ENCODE results near the gene FUBP1.
"Not testable (repeated sequence)": the region's sequence is repeated elsewhere in the genome, so short reads cannot be mapped to it uniquely, and the experiment has no call there.

Gene FUBP1

DNA sequence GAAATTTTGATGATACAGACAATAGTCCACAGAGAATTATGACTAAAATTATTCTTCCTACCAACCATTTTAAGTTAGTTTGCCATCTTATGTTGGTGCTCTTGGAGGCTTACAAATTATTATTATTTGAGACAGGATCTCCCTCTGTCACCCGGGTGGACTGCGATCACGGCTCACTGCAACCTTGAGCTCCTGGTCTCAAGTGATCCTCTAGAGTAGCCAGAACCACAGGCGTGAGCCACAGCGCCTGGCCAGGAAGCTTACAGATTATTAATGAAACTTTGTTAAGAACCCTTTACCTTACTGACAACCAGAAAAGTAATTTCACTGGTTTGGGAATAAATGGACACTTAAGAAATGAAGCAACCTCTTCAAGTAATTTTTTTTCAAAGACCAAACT lies 17.9 kb upstream of the FUBP1 start:
- Histone ChIP-seq H3K4me2 (no peak overlapping the region), H4K20me1 (no peaks in the 10 kb centered on the region; a peak in 1 of 22 replicates), H3K9me3 (replicated peaks in 1 of 11) (peaks cover 0 to 8% (median 5%) of the 10 kb centered on the region in 11 experiments; a peak in 5 of 22 replicates), H3K27me3 (no peaks in the 10 kb centered on the region), H3K27ac (no peak overlapping the region), H3K36me3 (peaks cover 26 to 54% (median 35%) of the 10 kb centered on the region in 11 experiments), H3K9ac (no peak overlapping the region), H3K4me3 (no peak overlapping the region), H3K4me1 (peaks cover 0 to 10% (median 3%) of the 10 kb centered on the region in 10 experiments; a peak in 3 of 20 replicates)
- TF ChIP-seq Cebpa-rat (IDR thresholded peaks at IDR 0.05): no peak

DNA sequence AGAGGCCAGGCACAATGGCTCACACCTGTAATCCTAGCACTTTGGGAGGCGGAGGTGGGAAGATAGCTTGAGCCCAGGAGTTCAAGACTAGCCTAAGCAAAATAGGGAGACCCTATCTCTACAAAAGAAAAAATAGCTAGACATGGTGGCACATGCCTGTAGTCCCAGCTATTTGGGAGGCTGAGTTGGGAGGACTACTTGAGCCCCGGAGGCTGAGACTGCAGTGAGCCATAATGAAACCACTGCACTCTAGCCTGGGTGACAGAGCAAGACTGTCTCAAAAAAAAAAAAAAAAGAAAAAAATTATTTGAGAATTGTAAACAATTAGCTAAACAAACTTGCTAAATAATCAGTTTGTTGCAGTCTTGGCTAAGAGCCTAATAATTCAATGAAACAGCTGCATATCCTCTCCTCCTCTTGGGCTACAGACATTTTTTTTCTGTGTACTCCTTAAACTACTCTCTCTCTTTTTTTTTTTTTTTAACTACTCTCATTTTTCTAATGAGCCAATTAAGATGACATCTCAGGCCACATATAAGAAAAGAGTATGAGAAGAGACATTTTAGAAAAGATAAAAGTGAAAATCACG lies 15.3 kb upstream of the FUBP1 start:
- H3K9me3 ChIP-seq (replicated peaks in 1 of 11): peaks cover 0 to 8% (median 5%) of the 10 kb centered on the region in 11 experiments; a peak in 5 of 22 replicates
- H3K27me3 ChIP-seq: no peaks in the 10 kb centered on the region
- peaks cover 33 to 74% (median 49%) of the 10 kb centered on the region in 11 experiments for H3K36me3 ChIP-seq
- H3K4me1 ChIP-seq: no peaks in the 10 kb centered on the region; a peak in 1 of 20 replicates
- H3K9ac ChIP-seq: no peak overlapping the region
- no peak overlapping the region for H3K4me2 ChIP-seq
- H4K20me1 ChIP-seq: peaks cover 0 to 7% (median 0%) of the 10 kb centered on the region in 11 experiments; a peak in 3 of 22 replicates
- H3K27ac ChIP-seq: no peak overlapping the region
- no peak overlapping the region for H3K4me3 ChIP-seq
- no peak for TF ChIP-seq Cebpa-rat (IDR thresholded peaks at IDR 0.05)

- Histone ChIP-seq H3K4me2 (no peak overlapping the region), H3K4me3 (no peak overlapping the region)
These were observed 12.8 kb upstream of the FUBP1 start for GRCh38 chr1:77991638-77992037.

DNA sequence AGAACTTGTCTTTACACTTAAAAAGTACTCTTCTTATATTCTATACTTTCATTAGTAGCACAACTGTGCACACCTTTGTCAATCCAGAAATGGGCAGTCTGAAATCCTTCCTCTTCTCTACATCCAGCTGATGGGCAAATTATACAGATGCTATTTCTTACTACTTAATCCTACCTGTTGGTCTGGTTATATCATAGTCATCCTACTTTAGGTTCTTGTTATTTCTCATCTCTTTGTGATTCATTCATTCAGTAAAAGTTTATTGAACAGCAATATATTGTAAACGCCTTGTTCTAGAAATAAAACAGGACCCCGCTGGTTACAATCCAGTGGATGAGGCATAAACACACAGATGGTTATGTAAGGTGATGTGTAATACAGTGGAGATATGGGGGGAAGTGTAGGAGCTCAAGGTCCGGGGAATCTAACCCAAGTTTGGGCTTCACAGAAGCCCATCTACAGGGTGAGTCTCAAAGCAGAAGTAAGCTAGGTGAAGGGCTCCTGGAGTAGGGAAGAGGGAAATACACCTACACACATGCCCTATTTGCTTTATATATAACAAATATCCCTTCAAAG lies 11.8 kb upstream of the FUBP1 start:
- no peak for TF ChIP-seq Cebpa-rat (IDR thresholded peaks at IDR 0.05)
- Histone ChIP-seq H3K4me1 (no peaks in the 10 kb centered on the region; a peak in 1 of 20 replicates), H3K27me3 (no peaks in the 10 kb centered on the region), H3K9me3 (replicated peaks in 1 of 11) (peaks cover 0 to 8% (median 5%) of the 10 kb centered on the region in 11 experiments; a peak in 5 of 22 replicates), H3K36me3 (peaks cover 32 to 60% (median 52%) of the 10 kb centered on the region in 11 experiments), H3K4me2 (no peak overlapping the region), H3K27ac (no peak overlapping the region), H3K9ac (no peak overlapping the region), H3K4me3 (no peak overlapping the region), H4K20me1 (peaks cover 0 to 8% (median 0%) of the 10 kb centered on the region in 11 experiments; a peak in 5 of 22 replicates)

More at GRCh38 chr1:77991638-77992037, 12.8 kb upstream of the FUBP1 start:
- Histone ChIP-seq H3K27me3 (no peaks in the 10 kb centered on the region), H3K36me3 (peaks cover 33 to 69% (median 56%) of the 10 kb centered on the region in 11 experiments), H3K27ac (no peak overlapping the region), H4K20me1 (peaks cover 0 to 7% (median 0%) of the 10 kb centered on the region in 11 experiments; a peak in 5 of 22 replicates), H3K9ac (no peak overlapping the region), H3K4me1 (no peaks in the 10 kb centered on the region; a peak in 1 of 20 replicates), H3K9me3 (replicated peaks in 1 of 11) (peaks cover 0 to 8% (median 5%) of the 10 kb centered on the region in 11 experiments; a peak in 5 of 22 replicates)
- no peak for TF ChIP-seq Cebpa-rat (IDR thresholded peaks at IDR 0.05)

GRCh38 chr1:77989744-77990143 lies 10.9 kb upstream of the FUBP1 start:
- Histone ChIP-seq H3K9me3 (replicated peaks in 1 of 11) (peaks cover 0 to 8% (median 5%) of the 10 kb centered on the region in 11 experiments; a peak in 5 of 22 replicates), H3K9ac (no peak overlapping the region), H3K27me3 (no peaks in the 10 kb centered on the region), H3K36me3 (peaks cover 25 to 57% (median 47%) of the 10 kb centered on the region in 11 experiments), H3K4me1 (no peaks in the 10 kb centered on the region; a peak in 1 of 20 replicates), H3K4me2 (no peak overlapping the region), H3K27ac (no peak overlapping the region), H4K20me1 (peaks cover 0 to 18% (median 0%) of the 10 kb centered on the region in 11 experiments; a peak in 5 of 22 replicates), H3K4me3 (no peak overlapping the region)
- no peak for TF ChIP-seq Cebpa-rat (IDR thresholded peaks at IDR 0.05)

- Histone ChIP-seq H3K4me2 (no peak overlapping the region), H3K36me3 (peaks cover 17 to 54% (median 43%) of the 10 kb centered on the region in 11 experiments), H3K4me1 (no peaks in the 10 kb centered on the region; a peak in 1 of 20 replicates), H3K4me3 (no peak overlapping the region), H3K9ac (no peak overlapping the region), H3K9me3 (replicated peaks in 1 of 11) (peaks cover 0 to 7% (median 3%) of the 10 kb centered on the region in 11 experiments; a peak in 4 of 22 replicates), H3K27ac (no peak overlapping the region), H3K27me3 (no peaks in the 10 kb centered on the region), H4K20me1 (peaks cover 0 to 18% (median 0%) of the 10 kb centered on the region in 11 experiments; a peak in 4 of 22 replicates)
- TF ChIP-seq Cebpa-rat (IDR thresholded peaks at IDR 0.05): no peak
These were observed 9.0 kb upstream of the FUBP1 start for GRCh38 chr1:77987919-77988318.

- no peak overlapping the region for H3K9ac ChIP-seq
- no peak for TF ChIP-seq Cebpa-rat (IDR thresholded peaks at IDR 0.05)
- H3K27ac ChIP-seq: no peak overlapping the region
- 0 out of 22 replicates have a peak, but pooled peaks cover 0 to 6% (median 0%) of the 10 kb centered on the region in 11 experiments for H3K9me3 ChIP-seq (replicated peaks in 1 of 11)
- no peak overlapping the region for H3K4me3 ChIP-seq
- no peak overlapping the region; a peak in 1 of 22 replicates for H3K4me2 ChIP-seq
- H3K4me1 ChIP-seq: 0 out of 20 replicates have a peak, but pooled peaks cover 0 to under 1% (median 0%) of the 10 kb centered on the region in 10 experiments
- H3K36me3 ChIP-seq: peaks cover 10 to 56% (median 44%) of the 10 kb centered on the region in 11 experiments; a peak in 19 of 22 replicates
- peaks cover 0 to 18% (median 0%) of the 10 kb centered on the region in 11 experiments; a peak in 4 of 22 replicates for H4K20me1 ChIP-seq
- H3K27me3 ChIP-seq: no peaks in the 10 kb centered on the region
These were observed 7.9 kb upstream of the FUBP1 start for GRCh38 chr1:77986810-77987209.

DNA sequence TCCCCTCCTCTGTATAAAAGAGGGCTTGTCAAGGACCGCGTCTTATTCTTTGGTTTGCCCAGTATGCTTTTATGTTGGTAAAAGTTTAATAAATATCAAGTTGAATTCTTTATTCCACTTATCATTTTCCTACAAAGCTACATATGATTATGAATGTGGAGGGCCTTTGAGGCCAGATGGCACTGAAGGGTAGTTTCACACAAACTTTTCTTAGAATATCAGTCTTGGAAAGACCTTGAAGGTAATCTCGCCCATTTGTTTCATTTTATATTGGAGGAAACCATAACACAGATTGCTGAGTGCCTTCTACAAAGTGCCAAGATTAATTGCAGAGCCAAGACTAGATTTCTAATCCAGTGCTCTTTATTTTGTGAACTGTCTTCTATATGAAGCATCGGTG lies 5.8 kb upstream of the FUBP1 start:
- Histone ChIP-seq H3K4me3 (no peak overlapping the region), H3K9ac (no peak overlapping the region), H4K20me1 (peaks cover 0 to 30% (median 2%) of the 10 kb centered on the region in 11 experiments; a peak in 5 of 22 replicates), H3K27ac (no peak overlapping the region), H3K27me3 (no peaks in the 10 kb centered on the region), H3K4me1 (peaks cover 10 to 19% (median 16%) of the 10 kb centered on the region in 10 experiments), H3K4me2 (no peak overlapping the region), H3K36me3 (peaks cover 3 to 46% (median 36%) of the 10 kb centered on the region in 11 experiments; a peak in 17 of 22 replicates), H3K9me3 (replicated peaks in 1 of 11) (0 out of 22 replicates have a peak, but pooled peaks cover 0 to 6% (median 0%) of the 10 kb centered on the region in 11 experiments)
- no peak for TF ChIP-seq Cebpa-rat (IDR thresholded peaks at IDR 0.05)

DNA sequence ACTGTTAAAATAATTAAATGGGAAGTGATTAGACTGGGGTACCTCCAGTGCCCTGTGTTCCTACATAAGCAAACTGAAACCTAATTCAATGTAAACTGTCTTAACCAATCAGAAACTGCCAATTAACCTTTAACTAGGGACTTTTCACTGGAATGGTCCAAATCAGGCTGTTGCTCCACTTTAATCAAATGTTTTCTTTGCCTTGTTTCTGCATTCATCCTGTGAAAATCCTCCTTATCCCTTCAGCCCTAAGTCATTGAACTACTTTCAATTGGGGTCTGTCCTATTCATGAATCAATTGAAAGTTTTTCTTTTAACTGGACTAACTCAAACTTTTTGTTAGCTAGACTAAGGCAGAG lies 5.1 kb upstream of the FUBP1 start:
- Histone ChIP-seq H3K9me3 (replicated peaks in 1 of 11) (0 out of 22 replicates have a peak, but pooled peaks cover 0 to 6% (median 0%) of the 10 kb centered on the region in 11 experiments), H3K4me1 (peaks cover 10 to 19% (median 16%) of the 10 kb centered on the region in 10 experiments), H3K27ac (no peak overlapping the region), H3K27me3 (no peaks in the 10 kb centered on the region), H3K9ac (no peak overlapping the region), H3K4me2 (no peak overlapping the region), H3K36me3 (peaks cover 3 to 46% (median 35%) of the 10 kb centered on the region in 11 experiments; a peak in 16 of 22 replicates), H4K20me1 (peaks cover 0 to 28% (median 2%) of the 10 kb centered on the region in 11 experiments; a peak in 5 of 22 replicates), H3K4me3 (no peak overlapping the region)
- no peak for TF ChIP-seq Cebpa-rat (IDR thresholded peaks at IDR 0.05)

DNA sequence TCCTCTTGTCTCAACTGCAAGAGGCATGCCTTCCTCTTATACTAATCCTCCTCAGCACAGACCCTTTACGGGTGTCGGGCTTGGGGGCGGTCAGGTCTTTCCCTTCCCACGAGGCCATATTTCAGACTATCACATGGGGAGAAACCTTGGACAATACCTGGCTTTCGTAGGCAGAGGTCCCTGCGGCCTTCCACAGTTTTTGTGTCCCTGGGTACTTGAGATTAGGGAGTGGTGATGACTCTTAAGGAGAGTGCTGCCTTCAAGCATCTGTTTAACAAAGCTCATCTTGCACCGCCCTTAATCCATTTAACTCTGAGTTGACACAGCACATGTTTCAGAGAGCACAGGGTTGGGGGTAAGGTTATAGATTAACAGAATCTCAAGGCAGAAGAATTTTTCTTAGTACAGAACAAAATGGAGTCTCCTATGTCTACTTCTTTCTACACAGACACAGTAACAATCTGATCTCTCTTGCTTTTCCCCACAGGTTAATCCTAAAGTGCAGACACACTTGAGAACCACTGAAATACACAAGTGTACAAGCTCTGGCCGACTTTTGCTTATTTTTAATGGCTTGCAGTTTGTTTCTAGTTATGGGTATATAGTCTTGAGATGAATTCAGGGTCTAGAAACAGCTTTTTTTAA lies 4.6 kb upstream of the FUBP1 start:
- not testable (repeated sequence) for H3K27me3 ChIP-seq; H3K27ac ChIP-seq; H3K4me2 ChIP-seq; H3K9me3 ChIP-seq (replicated peaks in 1 of 11); H3K4me3 ChIP-seq; H3K9ac ChIP-seq
- Histone ChIP-seq H3K36me3 (peaks cover 3 to 45% (median 35%) of the 10 kb centered on the region in 11 experiments; a peak in 16 of 22 replicates), H4K20me1 (peaks cover 0 to 28% (median 2%) of the 10 kb centered on the region in 11 experiments; a peak in 5 of 22 replicates), H3K4me1 (peaks cover 10 to 19% (median 16%) of the 10 kb centered on the region in 10 experiments)
